Umbilical cord (tissue), 2 donors: ENCODE measurements around the gene DIAPH1. TPM values are rescaled to one million over a fixed set of nuclear protein-coding genes. Genes with fewer than 3 reads are reported as not detected.
A peak's percentile ranks its signal among the peaks of the same experiment; 100 is the strongest.
"Not testable (repeated sequence)": the region's sequence is repeated elsewhere in the genome, so short reads cannot be mapped to it uniquely, and the experiment has no call there.

Experiments used
- DNase-seq: peaks from one replicate; pipeline ENCODE4 v3.0.0-alpha.2; 2015; ENCODE audit warnings: low spot score
- total RNA-seq: library from RNA; depleted of rRNA; stranded (reverse); fragments of >200 nt; gene quantifications from one replicate; pipeline ENCODE4 v1.2.3, GENCODE V29; 2014; ENCODE audit warnings: low replicate concordance; ENCODE audit not compliant: insufficient read depth

DIAPH1 gene
- total RNA-seq, 1 donor from 2014 or later: 16.9 TPM

- DNase-seq: no peak
Observed at GRCh38 chr5:141611289-141611688, 7.5 kb downstream of the DIAPH1 start.

GRCh38 chr5:141609921-141610320 is 8.9 kb downstream of the DIAPH1 start:
- not testable (repeated sequence) for DNase-seq

- DNase-seq: no peak
Observed at GRCh38 chr5:141609044-141609443, 9.8 kb downstream of the DIAPH1 start.

- DNase-seq: no peak
Observed at GRCh38 chr5:141608557-141608956, 10.2 kb downstream of the DIAPH1 start.

- no peak for DNase-seq
Observed at GRCh38 chr5:141608046-141608445, 10.8 kb downstream of the DIAPH1 start.

- DNase-seq: peak; percentile 56
Observed at GRCh38 chr5:141605523-141606277, 13.1 kb downstream of the DIAPH1 start.

GRCh38 chr5:141603923-141604717 is 14.7 kb downstream of the DIAPH1 start:
- peak; percentile 88 for DNase-seq

- no peak for DNase-seq
Observed at GRCh38 chr5:141602606-141603005, 16.2 kb downstream of the DIAPH1 start.

- no peak for DNase-seq
Observed at GRCh38 chr5:141598391-141599345, 20.1 kb downstream of the DIAPH1 start.

GRCh38 chr5:141597814-141598213 is 21.0 kb downstream of the DIAPH1 start:
- DNase-seq: no peak

- DNase-seq: no peak
Observed at GRCh38 chr5:141597394-141597793, 21.4 kb downstream of the DIAPH1 start.

- DNase-seq: no peak
Observed at GRCh38 chr5:141596867-141597266, 21.9 kb downstream of the DIAPH1 start.

- DNase-seq: no peak
Observed at GRCh38 chr5:141590127-141590526, 28.7 kb downstream of the DIAPH1 start.

GRCh38 chr5:141586246-141586645 is 32.6 kb downstream of the DIAPH1 start:
- DNase-seq: no peak

GRCh38 chr5:141585594-141585993 is 33.2 kb downstream of the DIAPH1 start:
- DNase-seq: no peak

- no peak for DNase-seq
Observed at GRCh38 chr5:141574122-141574510, 44.7 kb downstream of the DIAPH1 start.

- no peak for DNase-seq
Observed at GRCh38 chr5:141573489-141574121, 45.2 kb downstream of the DIAPH1 start.

- DNase-seq: no peak
Observed at GRCh38 chr5:141570655-141571054, 48.1 kb downstream of the DIAPH1 start.

GRCh38 chr5:141567513-141568117 is 51.2 kb downstream of the DIAPH1 start:
- DNase-seq: no peak

GRCh38 chr5:141565826-141566570 is 52.8 kb downstream of the DIAPH1 start:
- DNase-seq: no peak
